Measurements from ENCODE around the gene FAM124A.

Gene FAM124A

GRCh38 chr13:51241720-51242119 is 19.5 kb downstream of the FAM124A start:
- no peak for DNase-seq (ENCODE audit: low read depth in 2 of 2)

- no peak for DNase-seq (ENCODE audit: low read depth in 2 of 2)
These were observed 21.0 kb downstream of the FAM124A start for GRCh38 chr13:51243227-51243626.

DNA sequence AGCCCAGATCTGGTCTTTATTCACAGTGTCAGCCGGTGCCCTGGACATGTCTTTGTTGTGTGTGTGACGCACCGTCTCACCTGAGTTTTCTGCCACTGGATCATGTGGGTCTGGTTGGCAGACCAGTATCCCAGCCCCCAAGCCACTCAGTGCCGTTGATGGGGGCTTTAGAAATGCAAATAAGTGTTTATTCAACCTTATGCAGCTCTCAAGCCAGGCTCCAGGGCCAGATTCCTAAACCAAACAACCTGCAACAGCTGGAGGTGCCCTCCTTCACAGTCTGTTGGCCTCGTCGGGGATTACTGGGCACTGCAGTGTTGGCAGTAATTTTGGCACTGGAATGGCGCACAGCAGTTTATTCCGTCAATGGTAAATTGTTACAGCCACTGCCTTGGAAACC is 21.6 kb downstream of the FAM124A start:
- DNase-seq (ENCODE audit: low read depth in 2 of 2): no peak

DNA sequence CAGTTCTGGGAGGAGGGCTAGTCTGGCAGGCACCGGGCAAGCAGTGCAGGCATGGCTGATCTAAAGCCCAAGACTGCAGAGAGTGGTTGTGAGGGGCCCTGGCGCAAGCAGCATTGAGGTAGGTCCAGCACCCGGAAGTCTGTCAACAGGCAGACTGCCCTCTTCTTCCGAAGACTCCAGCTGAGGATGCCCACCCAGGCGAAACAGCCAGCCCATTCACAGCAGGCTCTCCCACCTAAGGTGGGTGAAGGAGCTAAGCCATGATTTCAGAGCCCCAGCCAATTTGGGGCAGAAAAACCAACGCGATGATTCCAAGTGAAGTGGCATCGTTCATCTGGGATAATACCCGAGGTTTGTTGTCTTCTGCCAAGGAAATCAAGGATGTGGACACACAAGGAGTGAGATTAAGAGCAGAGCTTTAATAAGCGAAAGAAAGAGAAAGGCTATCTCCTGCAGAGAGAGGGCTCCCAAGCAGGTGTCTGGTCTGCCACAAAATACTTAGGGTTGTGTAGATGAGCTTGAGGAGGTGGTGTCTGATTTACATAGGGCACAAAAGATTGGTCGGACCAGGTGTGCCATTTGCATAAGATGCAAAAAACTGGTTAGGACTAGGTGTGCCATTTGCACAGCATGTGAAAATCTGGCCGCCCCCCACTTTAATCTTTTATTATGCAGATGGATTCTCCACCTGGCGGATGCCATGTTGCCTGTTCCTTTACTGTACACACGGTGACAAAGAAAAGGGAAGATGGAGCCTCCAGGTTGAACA is 22.6 kb downstream of the FAM124A start:
- DNase-seq (ENCODE audit: low read depth in 2 of 2): no peak

DNA sequence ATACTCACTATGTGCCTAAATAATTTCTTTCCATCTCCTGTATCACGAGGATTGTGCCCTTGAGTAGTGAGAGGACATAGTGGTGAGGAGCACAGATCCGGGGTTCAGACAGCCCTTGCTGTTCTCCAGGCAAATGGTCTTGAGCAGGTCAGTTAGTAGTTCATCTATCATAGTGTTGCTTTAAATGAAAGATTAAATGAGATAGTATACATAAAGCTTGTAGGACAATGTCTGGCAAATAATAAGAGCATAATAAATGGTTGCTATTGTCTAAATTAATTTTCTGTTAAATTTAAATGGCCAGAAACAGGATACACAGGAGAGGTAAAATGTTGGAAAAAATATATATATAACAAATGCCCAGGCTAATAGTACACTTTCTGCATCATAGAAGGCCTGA is 23.4 kb downstream of the FAM124A start:
- no peak for DNase-seq (ENCODE audit: low read depth in 2 of 2)

DNA sequence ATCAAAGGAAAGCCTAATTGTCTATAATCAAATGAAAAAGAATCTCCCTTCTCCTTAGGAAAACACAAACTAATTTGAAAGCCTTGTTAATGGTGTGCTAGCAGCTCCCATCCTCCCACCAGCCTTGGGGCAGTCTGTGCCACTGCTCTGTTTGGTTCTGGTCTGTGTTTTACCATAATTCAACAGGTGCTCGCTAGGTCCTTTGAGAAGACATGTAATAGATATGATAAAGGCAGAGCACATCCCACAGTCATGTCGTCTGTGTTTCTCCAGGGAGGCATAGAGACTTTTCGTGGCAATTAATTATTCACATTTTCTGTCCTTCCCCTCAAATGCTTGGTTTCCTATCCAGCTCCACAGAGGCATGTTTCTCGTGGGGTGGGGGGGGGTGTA is 23.8 kb downstream of the FAM124A start:
- no peak for DNase-seq (ENCODE audit: low read depth in 2 of 2)

DNA sequence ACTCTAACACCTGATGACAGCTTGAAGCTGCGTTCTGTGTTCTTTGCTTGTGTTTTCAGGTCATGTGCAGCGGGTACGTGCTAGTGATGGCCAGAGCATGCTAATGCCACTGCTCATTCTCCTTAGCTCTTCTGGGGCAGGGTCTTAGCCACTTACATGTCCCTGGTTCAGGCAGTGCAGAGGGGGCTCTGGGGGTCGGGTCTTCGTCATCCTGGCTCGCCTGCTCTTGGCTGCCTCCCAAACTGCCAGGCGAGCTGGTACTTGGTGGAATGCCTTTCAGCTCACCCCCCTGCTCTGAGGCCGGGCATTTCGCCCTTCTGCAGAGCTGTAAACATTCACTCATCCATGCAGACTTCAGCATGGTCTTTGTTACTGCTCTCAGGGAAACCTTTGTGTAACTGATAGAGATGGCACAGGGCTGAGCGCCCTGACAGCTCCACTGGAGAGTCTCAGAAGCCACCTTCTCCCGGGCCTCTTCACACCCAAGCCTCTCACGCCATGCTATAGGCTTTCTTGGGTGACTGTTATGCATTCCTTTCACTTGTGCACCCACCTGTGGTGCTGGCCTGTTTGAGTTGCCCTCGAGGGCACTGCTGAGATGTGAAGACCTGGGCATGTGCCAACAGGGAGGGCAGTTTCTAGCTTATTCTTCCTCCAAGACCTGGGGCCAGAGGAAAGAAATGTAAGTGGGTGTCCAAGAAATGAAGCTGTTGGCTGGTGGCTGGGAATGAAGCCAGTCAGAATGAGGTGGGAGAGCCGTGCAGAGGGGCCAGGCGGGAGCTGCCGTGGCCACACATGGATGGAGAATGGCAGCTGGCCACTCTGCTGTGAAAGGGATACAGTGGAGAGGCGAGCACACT is 24.4 kb downstream of the FAM124A start:
- no peak for DNase-seq (ENCODE audit: low read depth in 2 of 2)

GRCh38 chr13:51249255-51249654 is 27.1 kb downstream of the FAM124A start:
- DNase-seq (ENCODE audit: low read depth in 2 of 2): no peak

DNA sequence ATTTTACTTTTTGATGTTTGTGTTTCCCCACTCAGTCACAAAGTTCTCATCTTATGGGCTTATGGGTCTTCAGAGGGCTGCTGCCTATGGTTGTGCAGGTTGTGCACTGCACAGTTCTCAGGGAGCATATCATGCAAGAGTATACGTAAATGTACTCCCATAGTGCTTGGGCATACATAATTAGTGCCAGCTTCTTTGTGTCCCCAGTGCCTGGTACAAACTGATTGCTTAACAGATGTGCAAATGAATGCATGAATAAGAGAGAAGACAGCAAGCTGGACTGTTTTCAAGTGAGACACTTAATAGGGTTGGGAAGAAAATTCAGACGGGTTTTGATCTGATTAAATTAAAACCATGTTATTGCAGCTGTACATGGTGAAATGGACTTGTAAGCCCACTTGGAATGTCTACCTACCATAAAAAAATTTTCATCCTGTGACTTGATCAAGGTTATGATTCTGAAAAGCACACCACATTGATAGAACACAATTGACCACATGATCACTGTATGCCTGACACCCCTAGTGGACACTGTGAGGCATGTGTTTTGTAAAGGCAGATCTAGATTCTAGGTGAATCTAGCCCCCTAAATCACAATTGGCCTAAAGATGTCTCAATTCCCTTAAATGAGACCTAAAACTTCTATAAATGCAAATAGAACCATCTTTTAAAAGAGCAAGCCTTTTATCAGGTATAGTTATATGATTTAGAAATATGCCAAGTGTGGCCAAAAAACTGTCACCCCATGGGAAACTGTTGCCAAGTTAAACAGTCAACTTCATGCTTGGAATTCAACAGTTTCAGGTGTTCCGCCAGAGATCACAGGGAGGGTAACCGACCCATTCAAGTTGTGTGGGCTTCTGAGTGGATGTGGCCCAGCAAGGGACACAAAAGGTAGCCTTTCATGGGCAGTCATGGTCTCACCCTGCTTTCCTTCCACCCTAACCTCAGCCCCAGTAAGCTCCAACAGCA is 27.9 kb downstream of the FAM124A start:
- DNase-seq (ENCODE audit: low read depth in 2 of 2): no peak

DNA sequence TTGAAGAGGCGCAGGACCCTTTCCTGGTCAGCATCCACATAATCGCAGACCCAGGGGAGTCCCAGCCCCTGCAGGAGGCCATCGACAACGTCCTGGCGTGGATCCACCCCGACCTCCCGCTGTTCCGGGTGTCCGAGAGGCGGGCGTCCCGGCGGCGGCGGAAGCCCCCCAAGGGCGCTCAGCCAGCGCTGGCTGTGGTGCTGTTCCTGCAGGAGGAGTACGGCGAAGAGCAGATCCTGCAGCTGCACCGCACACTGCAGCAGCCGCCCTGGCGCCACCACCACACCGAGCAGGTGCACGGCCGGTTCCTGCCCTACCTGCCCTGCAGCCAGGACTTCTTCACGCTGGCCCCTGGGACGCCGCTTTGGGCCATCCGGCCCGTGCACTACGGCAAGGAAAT is 29.3 kb downstream of the FAM124A start:
- DNase-seq (ENCODE audit: low read depth in 2 of 2): no peak

DNA sequence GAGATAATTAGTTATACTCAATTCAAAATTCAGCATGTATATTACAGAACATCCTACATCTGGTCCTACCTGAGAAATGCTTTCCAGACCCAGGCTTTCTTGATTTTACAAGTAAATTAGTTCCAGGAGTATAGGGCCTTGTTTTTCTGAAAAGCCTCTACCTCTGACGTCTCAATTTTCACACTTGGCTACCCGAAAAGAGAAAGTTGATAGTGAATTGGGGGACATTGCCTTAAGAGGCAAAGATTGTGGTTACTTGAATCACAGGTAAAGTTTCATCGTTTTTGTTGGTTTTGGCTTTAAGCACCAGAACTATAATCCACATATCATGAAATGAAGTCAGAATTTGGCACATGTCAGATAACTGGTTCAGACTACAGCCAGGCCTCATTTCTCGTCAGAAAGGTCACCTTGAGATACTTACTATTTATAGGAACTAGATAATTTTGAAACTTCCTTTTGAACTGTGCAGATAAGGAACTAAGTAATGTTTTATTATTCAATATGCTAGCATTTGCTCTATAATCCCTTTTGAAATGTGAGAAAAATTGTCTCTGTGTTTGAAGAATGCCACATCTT is 30.8 kb downstream of the FAM124A start:
- DNase-seq (ENCODE audit: low read depth in 2 of 2): no peak

- no peak for DNase-seq (ENCODE audit: low read depth in 2 of 2)
These were observed 33.4 kb downstream of the FAM124A start for GRCh38 chr13:51255556-51255955.

DNA sequence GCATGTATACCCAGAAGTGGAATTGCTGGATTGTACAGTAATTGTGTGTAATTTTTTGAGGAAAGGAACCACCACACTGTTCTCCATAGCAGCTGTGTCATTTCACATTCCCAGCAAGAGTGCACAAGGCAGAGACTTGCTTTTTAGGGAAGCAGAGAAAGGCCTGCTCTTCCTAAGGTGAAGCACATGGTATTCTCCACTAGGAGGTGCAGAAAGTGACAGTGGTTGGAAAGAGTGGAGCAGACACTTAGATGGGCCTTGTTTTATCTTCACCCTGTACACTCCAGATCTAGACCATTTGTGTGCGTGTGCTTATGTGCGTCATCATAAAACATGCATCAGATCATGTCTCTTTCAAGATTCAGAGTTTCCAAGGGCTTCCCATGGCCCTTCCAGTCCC is 35.0 kb downstream of the FAM124A start:
- no peak for DNase-seq (ENCODE audit: low read depth in 2 of 2)

DNA sequence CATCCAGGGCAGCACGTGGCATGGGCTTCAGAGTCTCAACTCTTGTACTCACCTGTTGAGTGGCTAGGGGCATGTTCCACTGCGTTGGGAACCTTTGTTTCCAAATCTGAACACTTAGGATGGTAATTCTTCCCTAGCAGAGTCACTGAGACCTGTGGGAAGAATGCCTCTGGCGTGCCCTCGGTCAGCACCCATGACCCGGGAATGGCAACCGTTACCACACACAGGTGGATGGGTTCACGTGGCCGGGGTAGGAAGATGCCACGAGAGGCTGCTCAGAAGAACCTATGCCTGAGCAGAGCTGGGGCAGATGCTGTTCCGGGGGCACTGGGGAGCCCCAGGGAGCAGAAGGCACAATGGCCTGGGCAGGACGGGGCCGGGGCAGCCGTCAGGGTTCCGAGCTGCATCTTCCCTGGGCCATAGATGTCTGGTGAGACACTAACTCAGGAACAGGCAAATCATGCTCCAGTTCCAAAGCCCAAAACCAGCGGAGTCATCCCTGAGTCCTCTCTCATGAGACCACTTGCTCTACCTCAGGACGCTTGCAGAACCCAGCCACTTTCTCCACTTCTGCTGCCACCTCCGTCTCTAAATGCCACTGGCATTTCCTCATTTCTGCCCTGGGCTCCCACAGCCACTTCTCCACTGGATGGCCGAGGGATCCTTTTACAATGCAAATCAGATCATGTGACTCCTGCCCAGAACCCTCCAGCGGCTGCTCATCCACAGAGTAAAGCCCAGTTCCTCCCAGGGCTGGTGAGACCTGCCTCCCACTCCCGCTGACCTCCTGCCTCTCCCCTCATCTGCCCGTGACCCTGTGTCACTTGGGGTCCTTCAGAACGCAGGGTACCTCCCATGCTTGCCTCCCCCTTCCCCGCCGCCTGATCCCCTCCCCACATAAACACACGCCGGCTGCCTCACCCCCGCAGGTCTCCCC is 36.7 kb downstream of the FAM124A start:
- DNase-seq (ENCODE audit: low read depth in 2 of 2): no peak

DNA sequence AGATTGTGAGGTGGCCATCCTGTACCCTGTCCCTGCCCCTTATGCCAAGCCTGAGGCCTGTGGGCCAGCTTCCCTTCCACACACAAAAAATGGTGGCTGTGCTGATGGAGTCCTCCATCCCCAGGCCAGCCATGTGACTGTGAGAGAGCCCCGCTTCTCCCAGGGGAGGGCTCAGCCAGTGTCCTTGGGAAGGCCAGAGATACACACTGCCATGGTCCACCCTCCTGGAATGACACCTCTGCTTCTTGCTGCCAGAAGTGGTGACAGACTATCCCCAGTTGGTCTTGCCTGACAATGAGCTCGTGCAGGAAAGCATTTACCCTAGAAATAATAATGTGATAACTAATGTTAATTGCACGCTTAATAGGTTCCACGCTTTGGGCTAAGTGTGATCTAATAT is 38.0 kb downstream of the FAM124A start:
- DNase-seq (ENCODE audit: low read depth in 2 of 2): no peak

DNA sequence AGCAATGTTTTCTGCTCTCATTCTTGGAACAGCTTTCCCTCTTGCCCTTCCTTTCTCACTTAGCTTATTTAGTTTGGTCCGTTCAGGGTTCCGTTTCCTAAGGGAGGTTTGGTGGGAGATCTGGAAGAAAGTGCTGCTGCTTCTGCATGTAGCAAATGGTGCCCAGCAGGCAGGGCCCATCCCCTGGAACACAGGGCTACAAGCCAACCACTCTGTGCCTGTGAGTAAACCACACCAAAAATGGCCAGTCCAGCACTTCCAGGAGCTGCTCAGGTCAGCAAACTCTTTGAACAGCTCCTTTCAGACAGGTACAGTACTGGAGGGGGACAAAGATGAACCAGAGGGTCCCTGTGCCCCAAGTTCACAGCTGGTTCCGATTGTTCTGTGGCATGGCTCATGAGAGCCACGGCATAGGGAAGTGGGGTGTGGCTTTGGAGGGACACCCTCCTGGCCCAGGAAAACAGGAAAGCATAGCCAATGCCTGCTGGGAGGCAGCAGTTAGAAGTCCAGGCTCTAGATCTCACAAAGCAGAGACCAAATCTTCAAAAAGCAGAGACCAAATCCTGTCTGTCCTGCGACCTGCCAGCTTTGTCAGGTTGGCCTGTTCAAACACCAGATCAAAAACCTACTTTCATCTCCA is 39.5 kb downstream of the FAM124A start:
- no peak for DNase-seq (ENCODE audit: low read depth in 2 of 2)

- no peak for DNase-seq (ENCODE audit: low read depth in 2 of 2)
These were observed 40.5 kb downstream of the FAM124A start for GRCh38 chr13:51262501-51263211.

GRCh38 chr13:51266642-51267041 is 44.4 kb downstream of the FAM124A start:
- no peak for DNase-seq (ENCODE audit: low read depth in 2 of 2)

DNA sequence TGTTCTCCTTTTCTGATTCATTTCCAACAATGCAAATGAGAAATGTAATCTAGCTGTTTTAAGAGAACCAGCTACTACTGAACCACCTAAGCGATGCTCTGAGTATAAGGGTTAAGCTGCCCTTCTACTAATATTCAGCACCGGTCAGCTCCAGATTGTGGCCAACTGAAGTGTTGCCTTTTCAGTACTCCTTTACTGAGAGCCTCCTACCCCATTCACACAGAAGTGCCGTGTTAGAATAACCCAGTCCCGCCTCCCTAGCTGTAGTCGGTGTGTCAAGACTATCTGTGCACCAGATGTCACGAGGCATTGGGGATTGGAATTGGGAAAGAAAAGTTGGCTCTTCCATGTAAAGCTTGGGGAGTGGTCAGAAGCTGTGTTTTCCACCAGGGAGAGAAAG is 45.4 kb downstream of the FAM124A start:
- DNase-seq (ENCODE audit: low read depth in 2 of 2): no peak
